Activated naive CD8-positive, alpha-beta T cell treated with anti-CD3 and anti-CD28 coated beads, Interleukin-2, amount 50 U/mL, for 16 hours (primary cell): Measurements from ENCODE around the gene TMIE.

Source experiments
- DNase-seq: peaks from one replicate; pipeline ENCODE4 v3.0.0-alpha.2; 2020; ENCODE audit warnings: low read depth, low spot score

TMIE gene

DNA sequence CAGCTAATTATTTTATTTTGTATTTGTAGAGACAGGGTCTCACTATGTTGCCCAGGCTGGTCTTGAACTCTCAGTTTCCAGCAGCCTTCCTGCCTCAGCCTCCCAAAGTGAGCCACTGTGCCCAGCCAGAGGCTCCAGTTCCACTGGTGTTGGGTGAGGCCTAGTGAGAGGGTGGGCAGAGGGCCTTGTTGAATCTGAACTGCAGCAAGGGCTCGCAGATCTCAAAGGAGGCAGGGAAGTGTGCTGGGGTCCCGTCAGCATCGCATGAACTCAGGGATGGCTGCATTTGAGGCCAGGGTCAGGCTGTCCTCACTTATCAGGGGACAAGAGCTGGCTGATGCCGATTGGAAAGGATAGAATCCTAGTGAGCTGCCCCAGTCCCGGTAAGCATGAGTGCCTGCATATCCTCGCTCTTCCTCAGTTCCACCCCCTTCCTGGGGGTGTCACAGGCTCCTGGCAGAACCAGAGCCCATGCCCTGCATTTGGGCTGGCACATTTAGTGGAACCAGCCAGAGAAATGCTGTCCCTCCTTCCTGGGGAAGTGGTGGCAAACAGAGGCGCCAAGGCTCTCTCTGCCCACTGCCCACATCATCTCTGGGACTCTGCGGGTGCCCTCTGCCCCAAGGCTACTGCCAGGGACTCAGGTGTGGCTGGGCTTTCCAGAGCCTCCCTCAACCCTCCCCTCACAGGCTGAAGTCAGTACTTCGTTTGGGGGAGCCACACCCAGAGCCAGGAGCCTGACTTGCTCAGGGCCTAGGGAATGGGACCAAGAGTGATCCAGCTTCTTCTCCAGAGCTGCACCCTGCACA is 31.8 kb upstream of the TMIE start:
- DNase-seq: no peak

DNA sequence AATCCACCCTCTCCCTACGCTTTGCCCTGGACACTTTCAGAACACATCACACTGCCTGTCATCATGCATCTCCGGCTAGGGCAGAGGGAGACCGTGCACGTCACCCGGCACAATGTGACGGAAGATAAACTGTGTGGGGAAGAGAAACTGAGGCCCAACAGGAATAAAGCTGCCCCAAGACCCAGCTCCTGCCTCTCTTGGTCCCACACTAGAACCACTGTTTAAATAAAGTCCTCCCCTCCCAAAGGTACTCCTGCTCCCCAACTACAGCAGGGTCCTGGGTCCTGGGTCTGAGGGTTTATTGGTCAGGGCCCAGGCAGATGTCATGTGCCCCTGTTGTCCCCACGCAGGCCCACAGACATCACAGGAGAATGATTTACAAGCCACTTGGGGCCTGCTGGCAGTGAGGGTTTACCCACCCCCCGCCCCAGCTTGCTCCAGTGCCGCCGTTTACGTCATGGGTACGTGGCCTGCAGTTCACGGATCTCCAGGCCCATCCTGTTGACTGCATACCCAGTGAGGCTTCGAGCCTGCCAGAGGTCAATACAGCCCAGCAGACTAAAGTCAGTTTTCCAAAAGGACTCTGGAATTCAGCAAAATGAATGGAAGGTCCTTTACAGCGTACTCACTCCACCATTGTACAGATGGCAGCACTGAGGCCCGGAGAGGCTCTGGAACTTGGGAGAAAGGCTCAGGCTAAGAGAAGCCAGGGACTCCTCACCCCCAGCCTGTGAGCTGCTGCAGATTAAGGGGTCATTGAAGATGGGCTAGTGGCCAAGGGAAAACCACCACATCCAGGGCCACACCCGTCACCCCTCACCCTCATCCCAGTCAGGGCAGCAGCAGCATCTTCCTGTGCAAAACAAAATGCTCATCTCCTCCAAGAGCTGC is 30.9 kb upstream of the TMIE start:
- no peak for DNase-seq

- no peak for DNase-seq
Measured at GRCh38 chr3:46670891-46671427, 30.2 kb upstream of the TMIE start.

DNA sequence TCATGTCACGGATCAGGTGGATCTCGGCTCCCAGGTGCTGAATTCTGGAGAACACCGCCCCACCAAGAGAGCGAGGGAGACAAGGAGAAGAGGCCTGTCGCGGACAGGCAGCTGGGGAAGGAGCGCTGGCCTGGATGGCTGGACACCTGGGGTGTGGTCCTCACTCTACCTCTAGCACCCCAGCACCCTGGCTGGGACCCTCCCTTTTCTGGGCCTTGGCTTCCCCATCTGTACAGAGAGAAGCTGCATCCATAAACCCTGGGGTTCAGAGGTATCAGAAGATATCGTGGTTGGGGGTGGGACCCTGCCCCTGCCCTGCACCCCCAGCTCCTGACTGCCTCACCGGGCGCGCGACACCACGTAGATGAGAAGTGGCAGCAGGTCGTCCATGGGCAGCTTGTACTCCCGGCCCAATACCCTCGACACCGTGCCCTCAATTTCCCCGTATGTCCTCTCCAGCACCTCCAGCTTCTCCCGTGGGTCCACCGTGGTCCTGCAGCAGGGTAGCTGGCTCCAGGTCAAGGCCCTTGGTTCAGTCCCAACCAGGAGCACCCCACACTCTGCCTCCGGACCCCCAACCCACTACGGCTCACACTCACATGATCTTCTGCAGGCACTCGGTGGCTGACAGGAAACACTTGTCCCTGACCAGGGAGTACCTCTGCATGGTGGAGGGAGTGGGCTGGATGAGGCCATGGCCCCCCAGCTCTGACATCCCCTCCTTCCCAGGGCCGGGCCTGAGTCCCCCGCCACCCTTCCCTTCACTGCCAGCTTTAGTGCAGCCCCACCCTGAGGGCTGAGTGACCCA is 29.4 kb upstream of the TMIE start:
- DNase-seq: no peak

GRCh38 chr3:46672349-46672695 is 28.9 kb upstream of the TMIE start:
- no peak for DNase-seq

DNA sequence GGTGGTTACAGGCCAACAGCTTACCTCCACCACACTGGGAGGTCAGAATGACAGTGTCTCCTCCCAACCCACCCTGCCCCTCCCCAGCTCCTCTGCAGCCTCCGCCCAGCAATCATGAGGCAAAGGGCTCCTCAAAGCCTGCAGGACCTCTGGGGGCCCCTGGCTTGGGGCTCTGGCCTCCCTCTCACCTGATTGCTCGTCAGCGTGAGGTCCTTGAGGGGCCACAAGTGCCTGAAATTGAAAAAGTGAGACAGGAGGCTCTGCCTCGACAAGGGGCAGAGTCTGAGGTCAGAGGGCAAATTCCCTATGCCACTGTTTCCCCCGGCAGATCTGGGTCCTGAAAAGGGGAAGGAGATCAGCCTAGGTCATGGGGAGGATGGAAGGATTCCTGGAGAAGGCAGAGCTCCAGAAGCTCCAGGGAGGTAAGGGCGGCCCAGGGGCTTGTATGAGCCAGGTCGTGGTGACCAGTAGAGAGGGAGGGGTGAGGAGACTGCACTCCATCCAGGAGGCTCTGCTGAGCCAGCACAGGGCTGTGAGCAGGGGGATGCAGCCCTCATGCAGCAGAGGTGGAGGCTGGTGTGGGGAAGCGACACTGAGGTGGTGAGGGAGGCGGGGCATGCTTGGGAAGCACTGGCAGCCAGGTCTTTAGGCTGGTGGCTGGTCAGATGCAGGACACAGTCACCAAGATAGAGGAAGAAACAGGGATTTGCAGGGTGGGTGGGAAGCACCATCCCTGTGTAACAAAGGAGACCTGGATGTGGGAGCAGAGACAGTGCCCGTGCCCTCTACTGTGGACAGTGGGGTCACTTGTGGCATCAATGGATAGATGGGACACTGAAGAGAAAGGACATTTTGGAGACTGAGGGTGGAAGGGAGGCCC is 27.8 kb upstream of the TMIE start:
- no peak for DNase-seq

GRCh38 chr3:46674031-46674845 is 27.0 kb upstream of the TMIE start:
- DNase-seq: no peak

- DNase-seq: no peak
Measured at GRCh38 chr3:46675426-46675825, 25.8 kb upstream of the TMIE start.

DNA sequence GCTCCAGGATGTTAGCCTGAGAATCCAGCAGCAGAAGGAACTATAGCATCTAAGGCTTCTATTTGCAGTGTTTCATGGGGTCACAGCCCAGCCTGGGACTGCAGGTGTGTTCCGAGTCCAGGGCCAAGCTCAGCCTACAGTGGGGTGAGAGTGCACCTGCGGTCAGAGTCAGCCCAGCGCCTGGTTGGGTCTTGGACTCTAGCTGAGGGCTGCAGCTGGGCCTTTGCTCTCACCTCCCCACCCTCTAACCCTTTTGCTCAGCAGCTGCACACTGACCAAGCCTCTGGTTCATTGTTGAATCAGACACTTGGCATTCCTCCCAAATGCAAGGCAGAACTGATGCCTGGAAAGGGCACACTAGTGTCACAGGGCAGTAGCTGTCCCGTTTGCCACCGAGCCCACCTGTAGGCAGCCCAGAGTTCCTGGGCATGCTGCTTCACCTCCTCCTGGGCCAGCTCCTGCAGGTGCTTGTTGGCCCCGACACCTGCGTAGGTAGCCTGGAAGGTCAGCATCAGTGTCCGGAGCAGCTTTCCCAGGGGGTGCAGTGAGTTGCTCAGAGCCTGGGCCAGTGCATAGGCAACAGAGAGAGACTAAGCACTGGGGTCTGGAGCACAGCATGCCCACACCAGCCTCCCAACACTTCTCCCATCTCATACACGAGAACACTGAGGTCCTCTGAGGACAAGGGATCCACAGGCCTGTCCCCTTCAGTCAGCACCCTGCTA is 25.2 kb upstream of the TMIE start:
- no peak for DNase-seq

DNA sequence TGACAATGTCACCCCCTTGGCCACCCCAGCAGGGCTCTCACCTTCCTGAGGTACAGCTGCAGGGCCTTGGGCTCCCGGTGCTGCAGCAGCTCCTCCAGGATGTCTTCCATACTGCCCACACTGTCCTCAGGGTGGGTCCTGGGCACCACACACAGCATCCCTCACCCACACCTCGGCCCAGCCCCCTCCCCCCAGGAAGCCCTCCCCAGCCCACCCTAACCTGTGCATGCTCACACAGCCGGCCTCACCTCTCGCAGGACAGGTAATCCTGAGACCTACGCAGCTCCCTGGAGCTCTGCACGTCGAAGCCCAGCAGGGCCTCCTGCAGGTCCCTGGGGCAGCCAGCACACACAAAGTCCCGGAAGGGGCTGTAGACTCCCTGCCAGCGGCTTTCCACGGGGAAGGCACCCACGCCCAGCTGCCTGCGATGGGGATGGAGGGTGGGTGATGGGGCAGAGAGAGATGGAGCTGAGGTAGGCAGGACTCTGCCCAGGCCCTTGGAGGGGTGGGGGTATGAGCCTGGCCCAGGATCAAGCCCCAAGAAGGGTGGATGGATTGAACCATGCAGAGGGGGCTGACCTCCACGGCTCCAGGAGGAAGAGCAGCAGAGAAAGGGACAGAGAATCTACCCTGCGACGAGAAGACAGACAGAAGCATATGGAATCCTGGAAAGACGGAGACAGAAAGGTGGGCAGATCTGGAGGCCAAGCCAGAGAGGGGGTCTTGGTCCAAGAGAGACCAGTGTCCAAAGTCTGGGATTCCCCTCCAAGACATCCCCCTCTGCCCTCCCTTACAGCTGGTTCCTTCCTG is 24.4 kb upstream of the TMIE start:
- DNase-seq: no peak

DNA sequence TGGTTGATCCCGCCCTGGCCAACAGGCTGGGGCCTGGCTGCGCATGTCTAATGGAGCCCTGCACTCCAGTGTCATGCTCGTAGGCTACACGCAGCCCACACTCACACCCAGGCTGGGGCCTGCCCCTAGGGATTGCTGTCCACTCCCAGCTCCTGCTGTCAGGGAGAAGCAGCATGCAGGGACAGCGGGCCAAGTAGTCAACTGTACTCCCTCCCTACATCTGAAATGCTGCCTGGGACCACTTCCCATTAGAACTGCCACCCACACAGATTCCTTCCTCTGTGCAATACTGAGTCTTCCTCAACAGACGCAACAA is 23.8 kb upstream of the TMIE start:
- DNase-seq: no peak

GRCh38 chr3:46678280-46678679 is 22.9 kb upstream of the TMIE start:
- DNase-seq: no peak

- DNase-seq: no peak
Measured at GRCh38 chr3:46679681-46680080, 21.5 kb upstream of the TMIE start.

- no peak for DNase-seq
Measured at GRCh38 chr3:46680298-46680826, 20.8 kb upstream of the TMIE start.

DNA sequence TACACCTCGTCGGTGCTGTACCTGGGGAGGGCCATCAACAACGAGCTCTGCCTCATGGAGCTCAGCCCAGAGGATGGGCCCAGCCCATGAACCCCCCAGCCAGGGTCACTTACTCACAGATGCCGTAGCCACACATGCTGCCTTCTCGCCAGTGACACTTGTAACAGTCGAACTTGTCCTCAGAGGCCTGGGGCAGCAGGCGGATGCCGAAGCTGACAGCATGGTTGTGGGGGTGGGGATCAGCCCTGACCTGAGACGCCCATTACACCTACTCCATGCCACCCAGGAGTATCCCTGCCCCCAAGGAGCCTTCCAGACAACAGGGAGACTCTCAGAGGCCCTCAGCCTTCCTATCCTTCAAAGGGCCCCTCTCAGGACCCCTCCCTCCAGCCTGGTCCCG is 19.8 kb upstream of the TMIE start:
- DNase-seq: no peak

GRCh38 chr3:46681856-46682540 is 19.2 kb upstream of the TMIE start:
- DNase-seq: no peak

- DNase-seq: no peak
Measured at GRCh38 chr3:46682974-46683373, 18.2 kb upstream of the TMIE start.

DNA sequence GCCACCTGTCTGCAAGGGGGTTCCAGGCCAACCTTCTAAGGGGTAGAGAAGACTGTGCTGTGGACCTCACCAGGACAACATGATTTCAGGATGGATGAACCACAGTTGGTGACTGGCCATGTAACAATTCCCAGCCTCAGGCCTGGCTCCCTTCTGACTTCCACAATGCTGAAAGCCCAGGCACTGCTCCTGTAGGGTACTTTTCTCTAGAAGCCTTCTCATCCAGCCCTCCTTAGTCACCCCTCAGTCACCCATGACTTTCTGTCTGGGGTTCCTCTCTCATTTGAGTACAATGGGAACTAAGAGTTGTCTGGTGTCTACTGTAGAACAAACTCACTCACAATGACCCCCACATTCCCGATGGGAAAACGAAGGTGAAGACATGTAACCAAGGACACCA is 16.3 kb upstream of the TMIE start:
- no peak for DNase-seq
